Measurements from ENCODE around the gene UNC5B.

- TF ChIP-seq CTCF (IDR thresholded peaks at IDR 0.05) (no peak), CREB1 (CRISPR knock-in tag; IDR thresholded peaks at IDR 0.05) (no peak), ZNF416 (CRISPR knock-in tag; IDR thresholded peaks at IDR 0.05) (no peak)
Measured at GRCh38 chr10:71286521-71287294, 74.3 kb downstream of the UNC5B start.

All from WTC11 (cell line).